ENCODE measurements around the gene MCM10.

Gene MCM10

DNA sequence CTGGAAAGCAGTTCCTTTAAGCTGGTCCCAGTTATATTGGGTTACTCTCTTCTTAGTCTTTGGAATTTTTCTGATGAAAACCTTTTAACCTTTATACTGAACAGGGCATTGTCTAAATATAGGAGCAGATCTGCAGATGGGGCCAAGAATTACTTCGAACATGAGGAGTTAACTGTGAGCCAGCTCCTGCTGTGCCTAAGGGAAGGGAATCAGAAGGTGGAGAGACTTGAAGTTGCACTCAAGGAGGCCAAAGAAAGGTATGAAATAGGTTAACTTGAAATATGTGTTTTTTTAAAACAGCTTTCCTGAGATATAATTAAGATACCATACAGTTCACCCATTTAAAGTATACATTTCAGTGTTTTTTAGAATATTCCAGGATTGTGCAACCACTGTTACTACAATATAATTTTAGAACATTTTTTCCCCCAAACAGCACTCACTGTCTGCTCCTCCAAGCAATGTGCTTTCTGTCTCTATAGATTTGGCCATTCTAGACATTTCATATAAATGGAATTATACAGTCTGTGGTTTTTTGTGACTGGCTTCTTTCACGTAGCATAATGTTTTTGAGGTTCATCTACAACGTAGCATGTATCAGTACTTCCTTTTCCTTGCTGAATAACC is 42.5 kb upstream of the MCM10 start:
- intact Hi-C loops (cut with DNase I; ENCODE audit: low total_unique reads) = no loop called here
- no peak overlapping the region for H3K4me3 ChIP-seq
- no peaks in the 10 kb centered on the region for H3K27me3 ChIP-seq
- DNase-seq = no peak
- peaks cover 0 to 6% (median 0%) of the 10 kb centered on the region in 4 donors for H3K4me1 ChIP-seq
- no peaks in the 10 kb centered on the region for H3K9me3 ChIP-seq
- H3K36me3 ChIP-seq = peaks cover 84 to 85% (median 85%) of the 10 kb centered on the region in 3 donors
- H3K27ac ChIP-seq = peak overlapping the region in 1 of 2 donors; percentile 4
- TF ChIP-seq, protein P1, sequence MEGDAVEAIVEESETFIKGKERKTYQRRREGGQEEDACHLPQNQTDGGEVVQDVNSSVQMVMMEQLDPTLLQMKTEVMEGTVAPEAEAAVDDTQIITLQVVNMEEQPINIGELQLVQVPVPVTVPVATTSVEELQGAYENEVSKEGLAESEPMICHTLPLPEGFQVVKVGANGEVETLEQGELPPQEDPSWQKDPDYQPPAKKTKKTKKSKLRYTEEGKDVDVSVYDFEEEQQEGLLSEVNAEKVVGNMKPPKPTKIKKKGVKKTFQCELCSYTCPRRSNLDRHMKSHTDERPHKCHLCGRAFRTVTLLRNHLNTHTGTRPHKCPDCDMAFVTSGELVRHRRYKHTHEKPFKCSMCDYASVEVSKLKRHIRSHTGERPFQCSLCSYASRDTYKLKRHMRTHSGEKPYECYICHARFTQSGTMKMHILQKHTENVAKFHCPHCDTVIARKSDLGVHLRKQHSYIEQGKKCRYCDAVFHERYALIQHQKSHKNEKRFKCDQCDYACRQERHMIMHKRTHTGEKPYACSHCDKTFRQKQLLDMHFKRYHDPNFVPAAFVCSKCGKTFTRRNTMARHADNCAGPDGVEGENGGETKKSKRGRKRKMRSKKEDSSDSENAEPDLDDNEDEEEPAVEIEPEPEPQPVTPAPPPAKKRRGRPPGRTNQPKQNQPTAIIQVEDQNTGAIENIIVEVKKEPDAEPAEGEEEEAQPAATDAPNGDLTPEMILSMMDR (IDR thresholded peaks at IDR 0.05) = no peak

DNA sequence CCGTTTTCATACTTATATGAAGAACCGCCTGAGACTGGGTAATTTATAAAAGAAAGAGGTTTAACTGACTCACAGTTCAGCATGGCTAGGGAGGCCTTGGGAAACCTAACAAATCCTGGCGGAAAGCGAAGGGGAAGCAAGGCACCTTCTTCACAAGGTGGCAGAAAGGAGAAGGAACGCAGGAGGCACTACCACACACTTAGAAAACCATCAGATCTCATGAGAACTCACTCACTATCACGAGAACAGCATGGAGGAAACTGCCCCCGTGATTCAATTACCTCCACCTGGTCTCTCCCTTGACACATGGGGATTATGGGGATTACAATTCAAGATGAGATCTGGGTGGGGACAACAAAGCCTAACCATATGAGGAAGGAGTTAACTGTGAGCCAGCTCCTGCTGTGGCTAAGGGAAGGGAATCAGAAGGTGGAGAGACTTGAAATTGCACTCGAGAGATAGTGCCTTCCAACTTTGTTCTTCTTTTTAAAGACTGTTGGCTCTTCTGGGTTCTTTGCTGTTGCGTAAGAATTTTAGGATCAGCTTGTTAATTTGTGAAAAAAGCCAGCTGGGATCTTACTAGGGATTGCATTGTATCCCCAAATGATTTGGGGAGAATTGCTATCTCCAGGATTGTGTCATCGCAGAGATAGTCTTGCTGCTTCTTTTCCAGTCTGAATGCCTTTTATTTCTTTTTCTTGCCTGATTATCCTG is 40.4 kb upstream of the MCM10 start:
- Histone ChIP-seq H3K36me3 (peaks cover 91 to 96% (median 93%) of the 10 kb centered on the region in 3 donors), H3K27me3 (no peaks in the 10 kb centered on the region), H3K4me3 (no peak overlapping the region), H3K4me1 (peaks cover 0 to 6% (median 0%) of the 10 kb centered on the region in 4 donors), H3K27ac (no peak overlapping the region), H3K9me3 (no peaks in the 10 kb centered on the region)
- intact Hi-C loops (cut with DNase I; ENCODE audit: low total_unique reads) = no loop called here
- DNase-seq = no peak
- TF ChIP-seq, protein P1 (IDR thresholded peaks at IDR 0.05) = no peak

DNA sequence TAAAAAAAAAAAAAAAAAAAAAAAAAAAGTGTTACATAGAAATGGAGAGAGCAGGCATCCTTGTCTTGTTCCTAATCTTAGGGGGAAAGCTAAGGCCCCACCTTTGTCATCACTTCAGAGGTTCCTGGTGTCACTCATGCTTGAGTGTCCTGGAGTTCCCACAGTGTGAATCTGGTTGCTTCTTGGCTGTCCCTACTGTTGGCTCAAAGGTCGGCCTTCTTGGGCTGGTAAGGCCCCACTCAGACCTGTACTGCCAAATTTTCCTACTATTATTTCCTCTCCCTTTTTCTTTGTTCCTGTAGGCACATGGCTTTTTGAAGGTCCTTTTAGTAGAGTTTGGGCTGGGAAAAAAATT is 39.9 kb upstream of the MCM10 start:
- Histone ChIP-seq H3K27ac (no peak overlapping the region), H3K4me3 (no peak overlapping the region), H3K36me3 (peaks cover 86 to 92% (median 91%) of the 10 kb centered on the region in 3 donors), H3K27me3 (no peaks in the 10 kb centered on the region), H3K9me3 (no peaks in the 10 kb centered on the region), H3K4me1 (peaks cover 0 to 6% (median 0%) of the 10 kb centered on the region in 4 donors)
- no peak for DNase-seq
- intact Hi-C loops (cut with DNase I; ENCODE audit: low total_unique reads) = no loop called here
- TF ChIP-seq, protein P1 (IDR thresholded peaks at IDR 0.05) = no peak

DNA sequence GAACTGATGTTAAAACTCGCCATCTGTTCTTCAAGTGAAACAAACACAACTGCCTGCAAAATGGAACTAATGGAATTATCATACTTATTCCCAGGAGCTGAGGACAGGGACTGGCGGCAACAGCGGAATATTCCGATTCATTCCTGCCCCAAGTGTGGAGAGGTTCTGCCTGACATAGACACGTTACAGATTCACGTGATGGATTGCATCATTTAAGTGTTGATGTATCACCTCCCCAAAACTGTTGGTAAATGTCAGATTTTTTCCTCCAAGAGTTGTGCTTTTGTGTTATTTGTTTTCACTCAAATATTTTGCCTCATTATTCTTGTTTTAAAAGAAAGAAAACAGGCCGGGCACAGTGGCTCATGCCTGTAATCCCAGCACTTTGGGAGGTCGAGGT is 24.7 kb upstream of the MCM10 start:
- intact Hi-C loops (cut with DNase I; ENCODE audit: low total_unique reads) = no loop called here
- Histone ChIP-seq H3K4me1 (no peaks in the 10 kb centered on the region), H3K9me3 (no peaks in the 10 kb centered on the region), H3K36me3 (peaks cover 92 to 98% (median 97%) of the 10 kb centered on the region in 3 donors), H3K27me3 (no peaks in the 10 kb centered on the region), H3K4me3 (no peak overlapping the region), H3K27ac (no peak overlapping the region)
- TF ChIP-seq, protein P1 (IDR thresholded peaks at IDR 0.05) = no peak
- DNase-seq = no peak

DNA sequence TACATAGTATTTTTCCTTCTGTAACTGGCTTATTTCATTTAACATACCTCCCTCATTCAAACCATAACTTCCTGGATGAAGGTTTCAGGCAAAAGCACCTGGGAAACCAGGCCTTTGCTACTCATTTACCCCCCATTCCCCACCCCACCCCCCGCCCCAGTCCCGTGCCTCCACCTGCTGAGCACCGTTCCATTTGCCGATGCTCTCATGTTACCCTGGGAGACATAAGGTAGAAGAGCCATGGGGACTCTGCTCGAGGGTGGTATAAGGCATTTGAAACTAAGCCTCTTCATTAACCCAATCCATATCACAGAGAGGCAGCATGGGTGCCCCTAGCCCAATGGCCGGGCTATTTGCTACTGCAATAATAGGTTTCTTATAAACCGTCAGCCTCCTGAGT is 22.2 kb upstream of the MCM10 start:
- H3K27me3 ChIP-seq = no peaks in the 10 kb centered on the region
- no peak for DNase-seq
- no peak overlapping the region for H3K27ac ChIP-seq
- intact Hi-C loops (cut with DNase I; ENCODE audit: low total_unique reads) = no loop called here
- TF ChIP-seq, protein P1 (IDR thresholded peaks at IDR 0.05) = no peak
- no peaks in the 10 kb centered on the region for H3K4me1 ChIP-seq
- H3K9me3 ChIP-seq = no peaks in the 10 kb centered on the region
- H3K36me3 ChIP-seq = peaks cover 87 to 89% (median 88%) of the 10 kb centered on the region in 3 donors
- H3K4me3 ChIP-seq = no peak overlapping the region
